HT1080 (cell line): ENCODE results near the gene MAP3K21. TPM values are rescaled to one million over a fixed set of nuclear protein-coding genes. Genes with fewer than 3 reads are reported as not detected.
A peak's percentile ranks its signal among the peaks of the same experiment; 100 is the strongest.

Source experiments
- DNase-seq: peaks from one replicate; pipeline ENCODE4 v3.0.0-alpha.2; 2015; ENCODE audit warnings: low read depth
- total RNA-seq: library from RNA; depleted of rRNA; stranded (reverse); fragments of >200 nt; shearing (Covaris generic); gene quantifications from 2 replicates; pipeline ENCODE4 v1.2.3, GENCODE V29; 2014

Gene MAP3K21
- total RNA-seq, 1 experiment from 2014 or later: 6.1 TPM

- peak; percentile 49 for DNase-seq
These were observed 30.3 kb downstream of the MAP3K21 start for GRCh38 chr1:233357595-233358397.

GRCh38 chr1:233359431-233359830, 31.9 kb downstream of the MAP3K21 start:
- no peak for DNase-seq

GRCh38 chr1:233359905-233360304, 32.4 kb downstream of the MAP3K21 start:
- DNase-seq: no peak

- DNase-seq: no peak
These were observed 33.1 kb downstream of the MAP3K21 start for GRCh38 chr1:233360525-233361102.

- DNase-seq: no peak
These were observed 34.4 kb downstream of the MAP3K21 start for GRCh38 chr1:233361876-233362275.

- no peak for DNase-seq
These were observed 35.2 kb downstream of the MAP3K21 start for GRCh38 chr1:233362743-233363142.

GRCh38 chr1:233364026-233364425, 36.5 kb downstream of the MAP3K21 start:
- DNase-seq: no peak

- DNase-seq: peak; percentile 15
These were observed 37.4 kb downstream of the MAP3K21 start for GRCh38 chr1:233364695-233365539.

- DNase-seq: no peak
These were observed 39.1 kb downstream of the MAP3K21 start for GRCh38 chr1:233366575-233366974.

GRCh38 chr1:233367057-233367803, 39.7 kb downstream of the MAP3K21 start:
- DNase-seq: peak; percentile 13

- peak; percentile 59 for DNase-seq
These were observed 40.7 kb downstream of the MAP3K21 start for GRCh38 chr1:233368106-233368788.

GRCh38 chr1:233368789-233369130, 41.2 kb downstream of the MAP3K21 start:
- DNase-seq: no peak

GRCh38 chr1:233372218-233373120, 44.9 kb downstream of the MAP3K21 start:
- DNase-seq: no peak

- DNase-seq: no peak
These were observed 45.7 kb downstream of the MAP3K21 start for GRCh38 chr1:233373226-233373625.

GRCh38 chr1:233375653-233376052, 48.1 kb downstream of the MAP3K21 start:
- DNase-seq: no peak

GRCh38 chr1:233376382-233377110, 49.0 kb downstream of the MAP3K21 start:
- no peak for DNase-seq

- no peak for DNase-seq
These were observed 52.4 kb downstream of the MAP3K21 start for GRCh38 chr1:233379869-233380438.

- no peak for DNase-seq
These were observed 54.3 kb downstream of the MAP3K21 start for GRCh38 chr1:233381806-233382205.

- DNase-seq: no peak
These were observed 56.5 kb downstream of the MAP3K21 start for GRCh38 chr1:233383984-233384383.
